Measurements from ENCODE around the gene HAGHL. TPM values are rescaled to one million over a fixed set of nuclear protein-coding genes. Genes with fewer than 3 reads are reported as not detected.

HAGHL gene
- total RNA-seq, 1 donor from 2014 or later: 6.5 TPM

- intact Hi-C loops (cut with DNase I): no loop called here
- no peak for DNase-seq (ENCODE audit: low spot score)
- no peak for ATAC-seq
These were observed 49.9 kb downstream of the HAGHL start for GRCh38 chr16:776824-777223.

- no peak for ATAC-seq
- intact Hi-C loops (cut with DNase I): no loop called here
- DNase-seq (ENCODE audit: low spot score): no peak
These were observed 50.9 kb downstream of the HAGHL start for GRCh38 chr16:777826-778225.

- intact Hi-C loops (cut with DNase I): no loop called here
- ATAC-seq: no peak
- DNase-seq (ENCODE audit: low spot score): no peak
These were observed 51.5 kb downstream of the HAGHL start for GRCh38 chr16:778447-778846.

- DNase-seq (ENCODE audit: low spot score): no peak
- intact Hi-C loops (cut with DNase I): no loop called here
- ATAC-seq: no peak
These were observed 52.1 kb downstream of the HAGHL start for GRCh38 chr16:778909-779527.

Small RNA genes lying within 50 kb of the gene (microRNA-seq; reads per million reads assigned to microRNA genes)
- not detected for gene MIR662

Other genes with a start within 250 kb of the HAGHL start
- gene CAPN15, start 199.4 kb upstream of the HAGHL start, total RNA-seq: 35.2 TPM
- gene PRR35, start 166.7 kb upstream of the HAGHL start, total RNA-seq: not detected
- gene NHLRC4, start 160.1 kb upstream of the HAGHL start, total RNA-seq: 1.2 TPM
- gene PIGQ, start 157.1 kb upstream of the HAGHL start, total RNA-seq: 46.6 TPM
- gene RAB40C, start 137.0 kb upstream of the HAGHL start, total RNA-seq: 22.5 TPM
- gene WFIKKN1, start 96.1 kb upstream of the HAGHL start, total RNA-seq: 1.5 TPM
- 54.1 TPM for gene METTL26, start 90.8 kb upstream of the HAGHL start, total RNA-seq
- gene MCRIP2, start 85.3 kb upstream of the HAGHL start, total RNA-seq: 15.5 TPM
- 33.3 TPM for gene WDR90, start 77.7 kb upstream of the HAGHL start, total RNA-seq
- 95.9 TPM for gene RHOT2, start 59.0 kb upstream of the HAGHL start, total RNA-seq
- gene RHBDL1, start 51.4 kb upstream of the HAGHL start, total RNA-seq: 1.6 TPM
- 80.2 TPM for gene STUB1, start 46.7 kb upstream of the HAGHL start, total RNA-seq
- gene JMJD8, start 42.8 kb upstream of the HAGHL start, total RNA-seq: 36.1 TPM
- 10.1 TPM for gene WDR24, start 36.7 kb upstream of the HAGHL start, total RNA-seq
- 6.5 TPM for gene FBXL16, start 21.3 kb upstream of the HAGHL start, total RNA-seq
- 120 TPM for gene METRN, start 12.0 kb upstream of the HAGHL start, total RNA-seq
- gene ANTKMT, start 6.0 kb upstream of the HAGHL start, total RNA-seq: 26.3 TPM
- gene CCDC78, start 663 bp upstream of the HAGHL start, total RNA-seq: 2.1 TPM
- gene CIAO3, start 13.9 kb downstream of the HAGHL start, total RNA-seq: 26.9 TPM
- gene MSLN, start 33.6 kb downstream of the HAGHL start, total RNA-seq: 2.9 TPM
- 11.4 TPM for gene RPUSD1, start 61.3 kb downstream of the HAGHL start, total RNA-seq
- gene CHTF18, start 61.5 kb downstream of the HAGHL start, total RNA-seq: 18.9 TPM
- gene GNG13, start 73.6 kb downstream of the HAGHL start, total RNA-seq: not detected
- 31.3 TPM for gene LMF1, start 243.9 kb downstream of the HAGHL start, total RNA-seq